Endothelial cell of umbilical vein (primary cell): ENCODE measurements around the gene TBC1D10A.

Experiments used
- CTCF ChIP-seq, 2 donors: IDR thresholded peaks; 1 replicate in 1 of 2; 2 replicates in 1 of 2; pipeline ENCODE4 v1.5.1; 2011; ENCODE audit warnings: low read length in 2 of 2, mild to moderate bottlenecking in 2 of 2, moderate library complexity in 2 of 2, control low read depth in 1 of 2, inconsistent platforms in 1 of 2, low read depth in 1 of 2; ENCODE audit not compliant: insufficient read depth in 1 of 2; ENCODE audit errors: extremely low read depth in 1 of 2
- EZH2 ChIP-seq: IDR thresholded peaks from 2 replicates; pipeline ENCODE4 v1.6.1; 2012; ENCODE audit warnings: borderline replicate concordance, low read depth, mild to moderate bottlenecking, moderate library complexity, low read length, inconsistent platforms; ENCODE audit not compliant: severe bottlenecking
- JUN ChIP-seq: IDR thresholded peaks from 2 replicates; pipeline ENCODE4 v1.6.1; 2011; ENCODE audit warnings: borderline replicate concordance, low read depth; ENCODE audit not compliant: insufficient read length, insufficient read depth
- MAX ChIP-seq: IDR thresholded peaks from 2 replicates; pipeline ENCODE4 v1.6.1; 2011; ENCODE audit not compliant: insufficient read depth, insufficient read length
- MYC ChIP-seq: IDR thresholded peaks from one replicate; pipeline ENCODE4 v1.6.1; 2011; ENCODE audit warnings: mild to moderate bottlenecking, low read depth, low read length
- POLR2A ChIP-seq: IDR thresholded peaks from 2 replicates; pipeline ENCODE4 v1.6.1; 2012; ENCODE audit warnings: low read depth, mild to moderate bottlenecking, control low read depth, low read length
- POLR2AphosphoS5 ChIP-seq: IDR thresholded peaks from 2 replicates; pipeline ENCODE4 v1.6.1; 2012; ENCODE audit warnings: low read depth, mild to moderate bottlenecking, control low read depth, low read length, moderate library complexity; ENCODE audit not compliant: insufficient read depth

GRCh38 chr22:30373331-30374325 is 46.9 kb upstream of the TBC1D10A start:
- TF ChIP-seq MAX = no peak
- no peak for TF ChIP-seq CTCF (IDR thresholded peaks at IDR 0.05; ENCODE audit: extremely low read depth in 1 of 2, insufficient read depth in 1 of 2, low read depth in 1 of 2, low read length in 2 of 2)
- no peak for TF ChIP-seq POLR2A
- no peak for TF ChIP-seq POLR2AphosphoS5
- TF ChIP-seq JUN = no peak
- no peak for TF ChIP-seq MYC
- no peak for TF ChIP-seq EZH2
